Measurements from ENCODE around the gene ING4. TPM values are rescaled to one million over a fixed set of nuclear protein-coding genes. Genes with fewer than 3 reads are reported as not detected.

ING4 gene
- total RNA-seq, 2 experiments from 2014 or later, result 46.9 to 49.3 TPM

DNA sequence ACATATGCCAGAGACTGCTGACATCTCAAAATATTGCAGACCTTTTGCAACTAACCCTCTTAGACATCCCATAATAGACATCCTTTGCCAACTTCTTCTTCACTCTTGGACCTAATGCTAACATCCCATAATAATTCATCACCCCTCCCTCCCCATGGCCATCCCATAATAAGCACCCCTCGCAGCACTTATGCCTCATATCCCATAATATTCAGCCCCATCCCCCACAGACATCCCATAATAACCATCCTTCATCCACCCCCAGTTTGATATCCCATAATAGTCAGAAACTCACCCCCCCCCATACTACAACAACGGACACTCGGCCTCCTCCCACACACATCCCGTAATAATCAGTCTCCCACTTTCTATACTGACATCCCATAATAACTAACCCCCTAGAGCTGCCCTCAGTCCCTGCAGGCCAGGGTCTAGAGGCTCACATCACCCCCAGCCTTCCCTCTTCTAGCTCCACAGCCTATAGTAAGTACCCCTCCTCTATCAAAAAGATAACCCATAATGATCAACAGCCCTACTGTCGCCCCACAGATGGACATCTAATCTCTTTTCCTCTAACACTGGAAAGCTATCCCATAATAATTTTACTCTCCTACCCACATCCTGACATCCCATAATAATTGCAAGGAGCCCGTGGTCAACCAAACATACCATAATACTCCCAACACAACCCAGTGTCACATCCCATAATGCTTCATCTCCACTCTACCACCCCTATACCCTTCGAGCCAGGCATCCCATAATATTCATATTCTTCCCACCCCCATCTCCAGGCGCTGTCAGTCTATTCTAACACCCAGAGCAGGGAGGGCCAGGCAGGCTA lies 54.9 kb downstream of the ING4 start:
- Mint-ChIP-seq H3K4me1 (peaks cover 48% of the 10 kb centered on the region), H3K9me3 (no peaks in the 10 kb centered on the region), H3K36me3 (peaks cover 20% of the 10 kb centered on the region), H3K27ac (no peak overlapping the region), H3K4me3 (no peak overlapping the region), H3K27me3 (no peaks in the 10 kb centered on the region)
- DNase-seq, result peak; percentile 54
- POLR2A ChIA-PET, result interaction anchor here (0.6 to 1.8 kb wide), 13 partner anchors 24 to 243 kb away, joined by 3 to 15 read pairs (median 5); partner anchors contain the start of genes CDCA3, COPS7A, GAPDH and LAG3
- peak; percentile 63 for ATAC-seq (ENCODE audit: low read depth)

DNA sequence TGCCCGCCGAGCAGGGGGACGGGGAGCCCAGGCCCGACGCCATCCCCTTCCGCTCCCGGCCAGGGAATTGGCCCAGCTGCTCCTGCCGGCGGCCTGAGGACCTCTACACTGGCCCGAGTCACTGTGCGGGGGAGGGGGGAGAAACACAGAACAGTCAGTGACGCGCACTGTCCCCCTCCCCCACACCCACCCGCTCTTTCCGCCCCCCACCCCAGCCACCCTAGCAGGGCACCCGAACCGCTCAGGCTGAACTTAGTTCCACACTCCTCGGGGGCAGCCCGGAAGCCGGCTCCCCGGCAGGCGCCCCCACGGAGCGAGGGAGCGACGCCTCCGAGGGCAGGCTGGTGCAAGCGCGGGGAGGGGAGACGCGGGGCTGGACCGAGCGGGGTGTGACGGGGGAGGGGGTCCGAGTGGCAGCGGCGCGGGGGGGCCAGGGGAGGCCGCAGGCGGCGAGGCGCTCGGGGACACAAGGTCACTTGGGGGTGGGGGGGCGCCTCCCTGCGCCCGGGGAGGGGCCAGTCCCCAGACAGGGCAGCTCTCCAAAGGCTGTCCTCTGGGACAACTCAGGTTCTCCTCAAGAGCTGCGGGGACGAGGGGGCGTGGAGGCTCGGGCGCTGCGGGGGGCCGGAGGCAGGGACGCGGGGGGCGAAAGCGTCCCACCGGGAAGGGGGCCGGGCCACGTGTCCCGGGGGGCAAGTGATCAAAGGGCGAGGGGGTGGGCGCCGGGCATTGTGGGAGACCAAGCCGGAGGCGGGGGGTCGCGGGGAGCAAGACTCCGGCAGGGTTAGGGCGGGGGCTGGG lies 56.4 kb downstream of the ING4 start:
- H3K4me1 Mint-ChIP-seq, result peaks cover 48% of the 10 kb centered on the region
- DNase-seq (peak; percentile 68), ATAC-seq (ENCODE audit: low read depth) (peak; percentile 25)
- no peaks in the 10 kb centered on the region for H3K9me3 Mint-ChIP-seq
- peaks cover 30% of the 10 kb centered on the region for H3K36me3 Mint-ChIP-seq
- POLR2A ChIA-PET, result interaction anchor here (0.6 to 1.7 kb wide), 14 partner anchors 7 to 459 kb away, joined by 3 to 5 read pairs (median 4); partner anchors contain the start of genes C12orf57, NOP2 and RNU7-1
- peak overlapping the region; percentile 87 for H3K27ac Mint-ChIP-seq
- no peaks in the 10 kb centered on the region for H3K27me3 Mint-ChIP-seq
- H3K4me3 Mint-ChIP-seq, result no peak overlapping the region

DNA sequence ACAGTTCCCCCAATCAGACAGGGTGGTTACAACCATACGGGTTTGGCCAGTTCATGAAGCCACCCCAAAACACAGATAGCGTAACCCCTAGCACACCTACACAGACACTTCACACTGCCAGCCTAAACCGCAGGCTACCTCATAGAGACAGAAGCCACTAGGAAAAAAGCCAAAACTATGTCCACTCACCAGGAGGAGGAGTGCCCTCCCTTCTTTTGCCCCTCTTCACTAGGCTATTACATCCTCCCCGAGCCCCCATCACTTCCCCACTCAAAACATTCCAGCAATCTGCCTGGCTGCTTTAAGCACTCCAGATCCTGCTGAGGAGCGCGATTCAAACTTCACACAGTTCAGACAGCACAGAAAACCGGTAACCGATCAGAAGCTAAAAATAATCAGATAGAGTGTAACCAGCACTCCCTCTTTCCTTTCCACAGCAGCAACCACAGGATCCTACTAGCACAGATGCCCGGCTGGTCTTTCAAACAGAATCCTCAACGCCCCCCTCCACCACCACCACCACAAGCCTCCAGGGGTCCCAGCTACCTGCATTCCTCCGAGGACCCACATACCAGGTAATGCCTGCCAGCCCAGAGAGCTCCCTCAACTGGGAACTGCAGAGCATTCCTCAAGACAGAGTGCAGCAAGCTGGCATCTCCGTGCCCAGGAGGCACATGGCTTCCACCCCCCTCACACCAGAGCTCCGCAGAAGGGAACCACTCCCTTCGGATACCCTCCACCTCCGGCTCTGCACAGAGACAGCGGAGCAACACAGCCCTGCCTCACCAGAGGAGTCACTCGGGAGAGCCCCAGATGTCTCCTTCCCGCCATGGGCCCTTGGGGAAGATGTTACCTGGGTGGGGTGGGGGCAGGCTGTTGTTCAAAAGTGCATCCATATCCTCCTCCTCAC lies 57.2 kb downstream of the ING4 start:
- Mint-ChIP-seq H3K9me3 (no peaks in the 10 kb centered on the region), H3K27ac (peak overlapping the region; percentile 87), H3K36me3 (peaks cover 35% of the 10 kb centered on the region), H3K4me3 (no peak overlapping the region), H3K27me3 (no peaks in the 10 kb centered on the region), H3K4me1 (peaks cover 40% of the 10 kb centered on the region)
- DNase-seq (peak; percentile 60), ATAC-seq (ENCODE audit: low read depth) (peak; percentile 11)
- POLR2A ChIA-PET, result interaction anchor here (0.6 to 2.1 kb wide), 18 partner anchors 8 to 458 kb away, joined by 3 to 10 read pairs (median 3); partner anchors contain the start of genes C12orf57, CDCA3, NOP2 and RNU7-1

DNA sequence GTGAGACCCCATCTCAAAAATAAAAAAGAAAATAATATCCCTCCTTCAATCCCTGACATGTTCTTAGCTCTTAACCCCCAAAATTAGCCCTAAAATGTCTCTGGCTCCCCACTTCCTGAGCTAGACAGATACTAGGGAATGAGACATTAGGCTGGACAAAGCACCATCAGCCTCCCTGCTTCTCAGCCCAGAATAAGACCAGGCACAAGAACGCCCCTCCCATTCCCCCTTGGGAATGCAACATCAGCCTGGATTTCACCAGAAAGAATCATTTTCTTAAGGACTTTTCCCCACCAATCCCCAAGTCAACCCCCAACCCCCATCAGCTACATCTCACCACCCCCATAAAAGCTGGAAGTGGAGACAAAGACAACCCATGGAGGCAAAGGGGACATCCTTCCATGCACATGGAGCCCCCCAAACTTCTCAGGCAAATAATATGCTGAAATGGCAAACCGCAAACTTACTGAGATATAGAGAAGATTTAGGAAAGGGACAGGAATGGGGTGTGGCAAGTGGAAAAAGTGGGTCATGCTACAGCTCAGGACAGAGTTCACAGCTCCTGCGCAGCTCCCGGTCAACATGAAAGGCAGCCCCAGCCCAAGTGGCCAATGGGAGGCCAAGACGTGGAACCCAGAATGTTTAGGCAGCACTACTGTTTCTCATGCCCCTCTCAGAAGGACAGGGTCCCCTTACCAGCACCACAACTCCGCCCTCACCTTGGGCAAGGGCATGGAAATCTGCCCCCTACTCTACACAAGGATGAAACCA lies 58.5 kb downstream of the ING4 start:
- Mint-ChIP-seq H3K27ac (peak overlapping the region; percentile 87), H3K27me3 (no peaks in the 10 kb centered on the region), H3K4me3 (no peak overlapping the region), H3K36me3 (peaks cover 46% of the 10 kb centered on the region), H3K4me1 (peaks cover 37% of the 10 kb centered on the region), H3K9me3 (no peaks in the 10 kb centered on the region)
- DNase-seq (no peak), ATAC-seq (ENCODE audit: low read depth) (no peak)
- POLR2A ChIA-PET, result interaction anchor here (0.6 to 2.1 kb wide), 8 partner anchors 9 to 247 kb away, joined by 3 to 10 read pairs (median 4); partner anchors contain the start of genes CDCA3, GAPDH, NOP2 and USP5

DNA sequence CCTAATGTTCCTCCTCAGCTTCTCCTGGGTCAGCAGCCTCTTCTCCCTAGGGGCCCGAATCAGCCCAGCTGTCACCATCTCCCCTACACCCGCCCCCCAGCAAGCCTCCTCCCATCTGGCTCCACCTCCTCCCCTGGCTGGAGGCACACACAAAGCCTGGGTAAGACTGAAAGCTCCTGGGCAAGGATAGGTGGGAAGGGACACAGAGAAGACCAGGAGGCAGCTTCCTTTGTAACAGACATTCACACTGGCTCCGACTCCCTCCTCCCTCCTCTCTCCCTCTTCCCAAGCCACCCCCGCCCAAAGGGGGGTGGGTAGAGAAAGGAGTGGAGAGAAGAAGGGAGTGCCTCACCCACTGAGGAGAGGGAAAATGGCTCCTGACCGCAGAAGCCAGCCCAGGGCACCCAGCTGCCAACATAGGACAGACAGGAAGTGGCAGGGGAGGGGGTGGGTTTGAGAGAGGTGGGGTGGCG lies 59.8 kb downstream of the ING4 start:
- no peak overlapping the region for H3K4me3 Mint-ChIP-seq
- no peaks in the 10 kb centered on the region for H3K9me3 Mint-ChIP-seq
- no peak for ATAC-seq (ENCODE audit: low read depth)

GRCh38 chr12:6602526-6602925 lies 60.4 kb downstream of the ING4 start:
- Mint-ChIP-seq H3K27me3 (no peaks in the 10 kb centered on the region), H3K4me1 (peaks cover 40% of the 10 kb centered on the region), H3K9me3 (no peaks in the 10 kb centered on the region), H3K36me3 (peaks cover 56% of the 10 kb centered on the region), H3K4me3 (no peak overlapping the region), H3K27ac (no peak overlapping the region)
- POLR2A ChIA-PET, result interaction anchor here (0.9 to 1.8 kb wide), 13 partner anchors 10 to 249 kb away, joined by 3 to 6 read pairs (median 4); partner anchors contain the start of genes CDCA3, GAPDH, USP5 and ZNF384
- no peak for ATAC-seq (ENCODE audit: low read depth)
- DNase-seq, result no peak

More for the DNA sequence above, 59.8 kb downstream of the ING4 start:
- Mint-ChIP-seq H3K27me3 (no peaks in the 10 kb centered on the region), H3K4me1 (peaks cover 37% of the 10 kb centered on the region), H3K27ac (peak overlapping the region; percentile 69), H3K36me3 (peaks cover 51% of the 10 kb centered on the region)
- POLR2A ChIA-PET, result interaction anchor here (0.9 to 1.8 kb wide), 13 partner anchors 10 to 248 kb away, joined by 3 to 6 read pairs (median 4); partner anchors contain the start of genes CDCA3, GAPDH, USP5 and ZNF384
- no peak for DNase-seq

Other genes with a start within 250 kb of the ING4 start
- gene CD27, start 218.2 kb downstream of the ING4 start, total RNA-seq, result 100 to 1,000 TPM; 152 to 158 TPM
- 10 to 100 TPM; 49.4 to 50.1 TPM for gene TAPBPL, start 211.1 kb downstream of the ING4 start, total RNA-seq
- gene VAMP1, start 192.4 kb downstream of the ING4 start, total RNA-seq, result 10 to 100 TPM; 65.5 to 72.1 TPM
- gene MRPL51, start 169.9 kb downstream of the ING4 start, total RNA-seq, result 100 to 1,000 TPM; 169 to 170 TPM
- 100 to 1,000 TPM; 147 to 157 TPM for gene NCAPD2, start 169.0 kb downstream of the ING4 start, total RNA-seq
- gene GAPDH, start 128.6 kb downstream of the ING4 start, total RNA-seq, result 1,000 to 10,000 TPM; 4,618 to 4,824 TPM
- 10 to 100 TPM; 35.8 to 37.5 TPM for gene IFFO1, start 107.1 kb downstream of the ING4 start, total RNA-seq
- gene NOP2, start 94.8 kb downstream of the ING4 start, total RNA-seq, result 10 to 100 TPM; 76.1 to 78.6 TPM
- gene CHD4, start 55.7 kb downstream of the ING4 start, total RNA-seq, result 100 to 1,000 TPM; 273 to 277 TPM
- 10 to 100 TPM; 19.4 to 20.9 TPM for gene LPAR5, start 27.2 kb downstream of the ING4 start, total RNA-seq
- gene ACRBP, start 15.7 kb downstream of the ING4 start, total RNA-seq, result 1 to 10 TPM; 8.0 to 8.8 TPM
- 10 to 100 TPM; 79.5 to 88.2 TPM for gene ZNF384, start 26.3 kb upstream of the ING4 start, total RNA-seq
- 1 to 10 TPM in 1 of 2 experiments, under 1 TPM in 1; 0.75 to 1.1 TPM for gene PIANP, start 37.7 kb upstream of the ING4 start, total RNA-seq
- gene COPS7A, start 60.9 kb upstream of the ING4 start, total RNA-seq, result 10 to 100 TPM; 29.8 to 35.6 TPM
- gene MLF2, start 90.0 kb upstream of the ING4 start, total RNA-seq, result 100 to 1,000 TPM; 108 to 118 TPM
- gene PTMS, start 103.2 kb upstream of the ING4 start, total RNA-seq, result 10 to 100 TPM; 36.2 to 43.5 TPM
- gene LAG3, start 109.4 kb upstream of the ING4 start, total RNA-seq, result 10 to 100 TPM; 46.6 to 52.1 TPM
- gene CD4, start 126.4 kb upstream of the ING4 start, total RNA-seq, result 1 to 10 TPM; 2.6 to 3.0 TPM
- gene GPR162, start 158.7 kb upstream of the ING4 start, total RNA-seq, result under 1 TPM; 0.30 to 0.51 TPM
- 1 to 10 TPM; 6.3 to 7.0 TPM for gene P3H3, start 165.3 kb upstream of the ING4 start, total RNA-seq
- 1 to 10 TPM; 2.6 to 3.1 TPM for gene GNB3, start 177.8 kb upstream of the ING4 start, total RNA-seq
- gene CDCA3, start 188.2 kb upstream of the ING4 start, total RNA-seq, result 10 to 100 TPM; 76.7 to 85.2 TPM
- gene USP5, start 189.0 kb upstream of the ING4 start, total RNA-seq, result 10 to 100 TPM; 84.8 to 95.4 TPM
- gene TPI1, start 204.4 kb upstream of the ING4 start, total RNA-seq, result 1,000 to 10,000 TPM; 1,129 to 1,200 TPM
- 10 to 100 TPM; 16.4 to 17.0 TPM for gene SPSB2, start 210.2 kb upstream of the ING4 start, total RNA-seq
- gene LRRC23, start 241.7 kb upstream of the ING4 start, total RNA-seq, result 1 to 10 TPM; 8.1 to 8.3 TPM

All from activated naive CD8-positive, alpha-beta T cell treated with anti-CD3 and anti-CD28 coated beads, Interleukin-2, amount 10 ng/mL, durations not matched to agents 7 days and 5 days (primary cell).